ENCODE results near the gene CASTOR1. TPM values are rescaled to one million over a fixed set of nuclear protein-coding genes. Genes with fewer than 3 reads are reported as not detected.

Gene CASTOR1
- total RNA-seq, 1 experiment from 2014 or later: 2.0 TPM

- Histone ChIP-seq H3K9me3 (ENCODE audit: low read depth, low read length, poor library complexity, severe bottlenecking) (no peaks in the 10 kb centered on the region), H3K4me3 (ENCODE audit: low read depth, low read length, poor library complexity, severe bottlenecking) (no peak overlapping the region), H3K4me1 (ENCODE audit: insufficient read depth, low read length, poor library complexity, severe bottlenecking) (peaks cover 8% of the 10 kb centered on the region), H3K36me3 (ENCODE audit: insufficient read depth, low read length, poor library complexity, severe bottlenecking) (no peaks in the 10 kb centered on the region), H3K27me3 (replicated peaks; ENCODE audit: insufficient read depth, low read depth, low read length, poor library complexity) (no peaks in the 10 kb centered on the region), H3K27ac (ENCODE audit: low read depth, low read length, poor library complexity, severe bottlenecking) (no peak overlapping the region)
- BruUV-seq (replicated peaks): no TSS peak
- POLR2A ChIA-PET (ENCODE audit: low non-redundant PET): no interaction called here
- CTCF ChIA-PET: no interaction called here
- DNase-seq (ENCODE audit: low spot score): no peak
- no peak for TF ChIP-seq CTCF (conservative IDR thresholded peaks at IDR 0.05; ENCODE audit: low read depth, low read length)
- TF ChIP-seq EZH2 (IDR thresholded peaks at IDR 0.05; ENCODE audit: borderline replicate concordance, low read depth, low read length, poor library complexity, severe bottlenecking): no peak
- intact Hi-C loops (cut with micrococcal nuclease; ENCODE audit: unreplicated experiment): no loop called here
Observed at GRCh38 chr22:30307041-30307574, 17.8 kb upstream of the CASTOR1 start.

GRCh38 chr22:30306627-30307011 lies 17.3 kb upstream of the CASTOR1 start:
- Histone ChIP-seq H3K27me3 (replicated peaks; ENCODE audit: insufficient read depth, low read depth, low read length, poor library complexity) (no peaks in the 10 kb centered on the region), H3K9me3 (ENCODE audit: low read depth, low read length, poor library complexity, severe bottlenecking) (no peaks in the 10 kb centered on the region), H3K27ac (ENCODE audit: low read depth, low read length, poor library complexity, severe bottlenecking) (no peak overlapping the region), H3K4me1 (ENCODE audit: insufficient read depth, low read length, poor library complexity, severe bottlenecking) (peaks cover 8% of the 10 kb centered on the region), H3K36me3 (ENCODE audit: insufficient read depth, low read length, poor library complexity, severe bottlenecking) (no peaks in the 10 kb centered on the region), H3K4me3 (ENCODE audit: low read depth, low read length, poor library complexity, severe bottlenecking) (no peak overlapping the region)
- ChIA-PET POLR2A (ENCODE audit: low non-redundant PET) (no interaction called here), CTCF (no interaction called here)
- TF ChIP-seq CTCF (conservative IDR thresholded peaks at IDR 0.05; ENCODE audit: low read depth, low read length) (no peak), EZH2 (IDR thresholded peaks at IDR 0.05; ENCODE audit: borderline replicate concordance, low read depth, low read length, poor library complexity, severe bottlenecking) (no peak)
- intact Hi-C loops (cut with micrococcal nuclease; ENCODE audit: unreplicated experiment): no loop called here
- no TSS peak for BruUV-seq (replicated peaks)
- DNase-seq (ENCODE audit: low spot score): no peak

- POLR2A ChIA-PET (ENCODE audit: low non-redundant PET): no interaction called here
- TF ChIP-seq CTCF (conservative IDR thresholded peaks at IDR 0.05; ENCODE audit: low read depth, low read length): no peak
- no peak for TF ChIP-seq EZH2 (IDR thresholded peaks at IDR 0.05; ENCODE audit: borderline replicate concordance, low read depth, low read length, poor library complexity, severe bottlenecking)
- intact Hi-C loops (cut with micrococcal nuclease; ENCODE audit: unreplicated experiment): no loop called here
- no peaks in the 10 kb centered on the region for H3K36me3 ChIP-seq (ENCODE audit: insufficient read depth, low read length, poor library complexity, severe bottlenecking)
- CTCF ChIA-PET: no interaction called here
- no peak for DNase-seq (ENCODE audit: low spot score)
- H3K4me1 ChIP-seq (ENCODE audit: insufficient read depth, low read length, poor library complexity, severe bottlenecking): peaks cover 8% of the 10 kb centered on the region
- BruUV-seq (replicated peaks): no TSS peak
- no peak overlapping the region for H3K4me3 ChIP-seq (ENCODE audit: low read depth, low read length, poor library complexity, severe bottlenecking)
- H3K9me3 ChIP-seq (ENCODE audit: low read depth, low read length, poor library complexity, severe bottlenecking): no peaks in the 10 kb centered on the region
- H3K27me3 ChIP-seq (replicated peaks; ENCODE audit: insufficient read depth, low read depth, low read length, poor library complexity): no peaks in the 10 kb centered on the region
- no peak overlapping the region for H3K27ac ChIP-seq (ENCODE audit: low read depth, low read length, poor library complexity, severe bottlenecking)
Observed at GRCh38 chr22:30305906-30306626, 16.8 kb upstream of the CASTOR1 start.
